ENCODE data around the gene GGT5. TPM values are rescaled to one million over a fixed set of nuclear protein-coding genes. Genes with fewer than 3 reads are reported as not detected.
"Not testable (repeated sequence)": the region's sequence is repeated elsewhere in the genome, so short reads cannot be mapped to it uniquely, and the experiment has no call there.

The GGT5 gene
- polyA plus RNA-seq, 4 donors, result 0.67 to 31.2 (median 10.0) TPM

- Histone ChIP-seq H3K27ac (ENCODE audit: low read depth in 1 of 3, low read length in 2 of 3) (no peak overlapping the region), H3K36me3 (ENCODE audit: control insufficient read depth in 3 of 3, insufficient read depth in 2 of 3, low read depth in 1 of 3, low read length in 3 of 3) (no peaks in the 10 kb centered on the region), H3K9me3 (ENCODE audit: control insufficient read depth in 2 of 2, insufficient read depth in 1 of 2, low read depth in 1 of 2, low read length in 1 of 2) (peaks cover 2 to 17% of the 10 kb centered on the region in 2 donors), H3K4me1 (ENCODE audit: control insufficient read depth in 3 of 3, insufficient read depth in 2 of 3, low read depth in 1 of 3, low read length in 2 of 3) (no peaks in the 10 kb centered on the region), H3K4me3 (ENCODE audit: low read depth in 1 of 3, low read length in 3 of 3) (no peak overlapping the region), H3K27me3 (ENCODE audit: control insufficient read depth in 3 of 3, insufficient read depth in 3 of 3, low read length in 3 of 3) (no peaks in the 10 kb centered on the region)
- FAIRE-seq (no peak), DNase-seq (no peak)
- WGBS, 3 donors, result 86 to 92% (median 88%) methylated on average over 9 of the region's 9 CpGs
Observed at GRCh38 chr22:24219750-24220149, 25.1 kb downstream of the GGT5 start.

- Histone ChIP-seq H3K27ac (ENCODE audit: low read depth in 1 of 3, low read length in 2 of 3) (no peak overlapping the region), H3K4me1 (ENCODE audit: control insufficient read depth in 3 of 3, insufficient read depth in 2 of 3, low read depth in 1 of 3, low read length in 2 of 3) (no peaks in the 10 kb centered on the region), H3K27me3 (ENCODE audit: control insufficient read depth in 3 of 3, insufficient read depth in 3 of 3, low read length in 3 of 3) (no peaks in the 10 kb centered on the region), H3K9me3 (ENCODE audit: control insufficient read depth in 2 of 2, insufficient read depth in 1 of 2, low read depth in 1 of 2, low read length in 1 of 2) (peaks cover 0 to 8% of the 10 kb centered on the region in 2 donors), H3K4me3 (ENCODE audit: low read depth in 1 of 3, low read length in 3 of 3) (no peak overlapping the region), H3K36me3 (ENCODE audit: control insufficient read depth in 3 of 3, insufficient read depth in 2 of 3, low read depth in 1 of 3, low read length in 3 of 3) (no peaks in the 10 kb centered on the region)
- WGBS, 3 donors, result 69 to 83% (median 83%) methylated on average over 3 of the region's 3 CpGs
- no peak for FAIRE-seq
- DNase-seq, result no peak
Observed at GRCh38 chr22:24217384-24217783, 27.5 kb downstream of the GGT5 start.

GRCh38 chr22:24216541-24217209 lies 28.2 kb downstream of the GGT5 start:
- DNase-seq (no peak), FAIRE-seq (no peak)
- Histone ChIP-seq H3K4me1 (ENCODE audit: control insufficient read depth in 3 of 3, insufficient read depth in 2 of 3, low read depth in 1 of 3, low read length in 2 of 3) (no peaks in the 10 kb centered on the region), H3K36me3 (ENCODE audit: control insufficient read depth in 3 of 3, insufficient read depth in 2 of 3, low read depth in 1 of 3, low read length in 3 of 3) (no peaks in the 10 kb centered on the region), H3K27ac (ENCODE audit: low read depth in 1 of 3, low read length in 2 of 3) (no peak overlapping the region), H3K9me3 (ENCODE audit: control insufficient read depth in 2 of 2, insufficient read depth in 1 of 2, low read depth in 1 of 2, low read length in 1 of 2) (peaks cover 0 to 8% of the 10 kb centered on the region in 2 donors), H3K27me3 (ENCODE audit: control insufficient read depth in 3 of 3, insufficient read depth in 3 of 3, low read length in 3 of 3) (no peaks in the 10 kb centered on the region), H3K4me3 (ENCODE audit: low read depth in 1 of 3, low read length in 3 of 3) (no peak overlapping the region)
- 83 to 96% (median 88%) methylated on average over 12 of the region's 12 CpGs for WGBS, 3 donors

GRCh38 chr22:24214467-24215285 lies 30.2 kb downstream of the GGT5 start:
- no peaks in the 10 kb centered on the region for H3K4me1 ChIP-seq (ENCODE audit: control insufficient read depth in 3 of 3, insufficient read depth in 2 of 3, low read depth in 1 of 3, low read length in 2 of 3)
- H3K27ac ChIP-seq (ENCODE audit: low read depth in 1 of 3, low read length in 2 of 3), result no peak overlapping the region
- FAIRE-seq (no peak), DNase-seq (no peak)
- H3K4me3 ChIP-seq (ENCODE audit: low read depth in 1 of 3, low read length in 3 of 3), result no peak overlapping the region
- H3K36me3 ChIP-seq (ENCODE audit: control insufficient read depth in 3 of 3, insufficient read depth in 2 of 3, low read depth in 1 of 3, low read length in 3 of 3), result no peaks in the 10 kb centered on the region
- no peaks in the 10 kb centered on the region for H3K27me3 ChIP-seq (ENCODE audit: control insufficient read depth in 3 of 3, insufficient read depth in 3 of 3, low read length in 3 of 3)
- 72 to 79% (median 78%) methylated on average over 12 of the region's 12 CpGs for WGBS, 3 donors
- H3K9me3 ChIP-seq (ENCODE audit: control insufficient read depth in 2 of 2, insufficient read depth in 1 of 2, low read depth in 1 of 2, low read length in 1 of 2), result peaks cover 0 to 8% of the 10 kb centered on the region in 2 donors

GRCh38 chr22:24213111-24213510 lies 31.8 kb downstream of the GGT5 start:
- not testable (repeated sequence) for H3K27ac ChIP-seq (ENCODE audit: low read depth in 1 of 3, low read length in 2 of 3); H3K27me3 ChIP-seq (ENCODE audit: control insufficient read depth in 3 of 3, insufficient read depth in 3 of 3, low read length in 3 of 3); H3K36me3 ChIP-seq (ENCODE audit: control insufficient read depth in 3 of 3, insufficient read depth in 2 of 3, low read depth in 1 of 3, low read length in 3 of 3); H3K9me3 ChIP-seq (ENCODE audit: control insufficient read depth in 2 of 2, insufficient read depth in 1 of 2, low read depth in 1 of 2, low read length in 1 of 2); H3K4me1 ChIP-seq (ENCODE audit: control insufficient read depth in 3 of 3, insufficient read depth in 2 of 3, low read depth in 1 of 3, low read length in 2 of 3); H3K4me3 ChIP-seq (ENCODE audit: low read depth in 1 of 3, low read length in 3 of 3); FAIRE-seq; DNase-seq
- WGBS, 3 donors, result 93 to 98% (median 94%) methylated on average over 9 of the region's 9 CpGs

- not testable (repeated sequence) for H3K9me3 ChIP-seq (ENCODE audit: control insufficient read depth in 2 of 2, insufficient read depth in 1 of 2, low read depth in 1 of 2, low read length in 1 of 2); H3K36me3 ChIP-seq (ENCODE audit: control insufficient read depth in 3 of 3, insufficient read depth in 2 of 3, low read depth in 1 of 3, low read length in 3 of 3); FAIRE-seq; H3K4me1 ChIP-seq (ENCODE audit: control insufficient read depth in 3 of 3, insufficient read depth in 2 of 3, low read depth in 1 of 3, low read length in 2 of 3); H3K27me3 ChIP-seq (ENCODE audit: control insufficient read depth in 3 of 3, insufficient read depth in 3 of 3, low read length in 3 of 3); H3K27ac ChIP-seq (ENCODE audit: low read depth in 1 of 3, low read length in 2 of 3); H3K4me3 ChIP-seq (ENCODE audit: low read depth in 1 of 3, low read length in 3 of 3); DNase-seq
- 80 to 87% (median 84%) methylated on average over 5 of the region's 6 CpGs for WGBS, 3 donors
Observed at GRCh38 chr22:24211716-24212115, 33.2 kb downstream of the GGT5 start.

- H3K36me3 ChIP-seq (ENCODE audit: control insufficient read depth in 3 of 3, insufficient read depth in 2 of 3, low read depth in 1 of 3, low read length in 3 of 3); H3K4me1 ChIP-seq (ENCODE audit: control insufficient read depth in 3 of 3, insufficient read depth in 2 of 3, low read depth in 1 of 3, low read length in 2 of 3); DNase-seq; H3K9me3 ChIP-seq (ENCODE audit: control insufficient read depth in 2 of 2, insufficient read depth in 1 of 2, low read depth in 1 of 2, low read length in 1 of 2); FAIRE-seq; H3K27ac ChIP-seq (ENCODE audit: low read depth in 1 of 3, low read length in 2 of 3); H3K27me3 ChIP-seq (ENCODE audit: control insufficient read depth in 3 of 3, insufficient read depth in 3 of 3, low read length in 3 of 3); H3K4me3 ChIP-seq (ENCODE audit: low read depth in 1 of 3, low read length in 3 of 3): not testable (repeated sequence)
- WGBS, 3 donors, result 83 to 93% (median 92%) methylated on average over 9 to 11 of the region's 11 CpGs
Observed at GRCh38 chr22:24210409-24210808, 34.5 kb downstream of the GGT5 start.

GRCh38 chr22:24209687-24210086 lies 35.2 kb downstream of the GGT5 start:
- FAIRE-seq, result no peak

More at GRCh38 chr22:24209687-24210086, 35.2 kb downstream of the GGT5 start:
- H3K27me3 ChIP-seq (ENCODE audit: control insufficient read depth in 3 of 3, insufficient read depth in 3 of 3, low read length in 3 of 3), result no peaks in the 10 kb centered on the region
- peaks cover 0 to 3% (median 0%) of the 10 kb centered on the region in 3 donors for H3K4me1 ChIP-seq (ENCODE audit: control insufficient read depth in 3 of 3, insufficient read depth in 2 of 3, low read depth in 1 of 3, low read length in 2 of 3)
- H3K36me3 ChIP-seq (ENCODE audit: control insufficient read depth in 3 of 3, insufficient read depth in 2 of 3, low read depth in 1 of 3, low read length in 3 of 3), result no peaks in the 10 kb centered on the region
- WGBS, 3 donors, result 88 to 92% (median 89%) methylated on average over 4 of the region's 4 CpGs
- H3K4me3 ChIP-seq (ENCODE audit: low read depth in 1 of 3, low read length in 3 of 3), result no peak overlapping the region
- H3K27ac ChIP-seq (ENCODE audit: low read depth in 1 of 3, low read length in 2 of 3), result no peak overlapping the region
- H3K9me3 ChIP-seq (ENCODE audit: control insufficient read depth in 2 of 2, insufficient read depth in 1 of 2, low read depth in 1 of 2, low read length in 1 of 2), result peaks cover 0 to 3% of the 10 kb centered on the region in 2 donors
- no peak for DNase-seq

All from small intestine (tissue), 7 donors.